ENCODE results near the gene EIF4A3. TPM values are rescaled to one million over a fixed set of nuclear protein-coding genes. Genes with fewer than 3 reads are reported as not detected.
A peak's percentile ranks its signal among the peaks of the same experiment; 100 is the strongest.

The EIF4A3 gene
- total RNA-seq, 1 donor from 2014 or later: 90.1 TPM

DNA sequence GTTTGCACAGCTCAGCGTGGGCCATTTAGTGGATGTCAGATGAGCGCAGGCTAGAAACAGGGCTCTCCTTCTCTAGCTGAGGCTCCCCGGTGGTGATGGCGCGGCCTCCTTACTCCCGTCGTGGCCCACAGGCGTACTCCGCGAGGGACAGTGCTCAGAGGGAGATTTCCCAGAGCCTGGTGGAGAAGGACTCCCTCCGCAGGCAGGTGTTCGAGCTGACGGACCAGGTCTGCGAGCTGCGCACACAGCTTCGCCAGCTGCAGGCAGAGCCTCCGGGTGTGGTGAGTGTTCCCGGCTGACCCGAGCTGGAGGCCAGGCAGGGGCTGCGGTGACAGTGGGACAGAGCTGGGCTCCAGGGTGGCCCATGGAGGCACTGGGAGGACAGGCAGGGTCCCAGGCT lies 44.3 kb upstream of the EIF4A3 start:
- intact Hi-C loops (cut with DNase I): no loop called here

DNA sequence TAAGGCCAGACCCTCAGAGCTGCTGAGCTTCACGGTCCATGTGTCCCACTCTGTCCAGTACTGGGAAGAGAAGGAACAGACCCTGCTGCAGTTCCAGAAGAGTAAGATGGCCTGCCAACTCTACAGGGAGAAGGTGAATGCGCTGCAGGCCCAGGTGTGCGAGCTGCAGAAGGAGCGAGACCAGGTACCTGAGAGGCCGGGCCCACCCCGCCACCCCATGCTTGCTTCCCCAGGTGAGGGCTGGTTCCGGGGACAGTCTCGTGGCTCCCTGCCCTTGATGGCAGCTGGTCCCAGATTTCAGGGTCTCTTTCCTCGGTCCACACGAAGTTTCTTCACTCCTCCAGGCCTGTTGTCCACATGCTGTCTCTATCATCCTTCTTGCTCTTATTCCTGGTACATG lies 43.8 kb upstream of the EIF4A3 start:
- no peaks in the 10 kb centered on the region for H3K27me3 ChIP-seq
- H3K4me1 ChIP-seq: peaks cover 28% of the 10 kb centered on the region

More for the DNA sequence above, 44.3 kb upstream of the EIF4A3 start:
- Histone ChIP-seq H3K27ac (no peak overlapping the region), H3K27me3 (no peaks in the 10 kb centered on the region), H3K4me3 (no peak overlapping the region), H3K4me1 (peaks cover 28% of the 10 kb centered on the region), H3K36me3 (no peaks in the 10 kb centered on the region), H3K9me3 (no peaks in the 10 kb centered on the region)
- DNase-seq (ENCODE audit: extremely low spot score in 2 of 2): no peak
- TF ChIP-seq POLR2A (IDR thresholded peaks at IDR 0.05) (no peak), POLR2AphosphoS5 (IDR thresholded peaks at IDR 0.05; ENCODE audit: insufficient read depth in 1 of 2, low read depth in 1 of 2) (no peak)
- TF ChIP-seq, protein P1, sequence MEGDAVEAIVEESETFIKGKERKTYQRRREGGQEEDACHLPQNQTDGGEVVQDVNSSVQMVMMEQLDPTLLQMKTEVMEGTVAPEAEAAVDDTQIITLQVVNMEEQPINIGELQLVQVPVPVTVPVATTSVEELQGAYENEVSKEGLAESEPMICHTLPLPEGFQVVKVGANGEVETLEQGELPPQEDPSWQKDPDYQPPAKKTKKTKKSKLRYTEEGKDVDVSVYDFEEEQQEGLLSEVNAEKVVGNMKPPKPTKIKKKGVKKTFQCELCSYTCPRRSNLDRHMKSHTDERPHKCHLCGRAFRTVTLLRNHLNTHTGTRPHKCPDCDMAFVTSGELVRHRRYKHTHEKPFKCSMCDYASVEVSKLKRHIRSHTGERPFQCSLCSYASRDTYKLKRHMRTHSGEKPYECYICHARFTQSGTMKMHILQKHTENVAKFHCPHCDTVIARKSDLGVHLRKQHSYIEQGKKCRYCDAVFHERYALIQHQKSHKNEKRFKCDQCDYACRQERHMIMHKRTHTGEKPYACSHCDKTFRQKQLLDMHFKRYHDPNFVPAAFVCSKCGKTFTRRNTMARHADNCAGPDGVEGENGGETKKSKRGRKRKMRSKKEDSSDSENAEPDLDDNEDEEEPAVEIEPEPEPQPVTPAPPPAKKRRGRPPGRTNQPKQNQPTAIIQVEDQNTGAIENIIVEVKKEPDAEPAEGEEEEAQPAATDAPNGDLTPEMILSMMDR (IDR thresholded peaks at IDR 0.05): no peak

DNA sequence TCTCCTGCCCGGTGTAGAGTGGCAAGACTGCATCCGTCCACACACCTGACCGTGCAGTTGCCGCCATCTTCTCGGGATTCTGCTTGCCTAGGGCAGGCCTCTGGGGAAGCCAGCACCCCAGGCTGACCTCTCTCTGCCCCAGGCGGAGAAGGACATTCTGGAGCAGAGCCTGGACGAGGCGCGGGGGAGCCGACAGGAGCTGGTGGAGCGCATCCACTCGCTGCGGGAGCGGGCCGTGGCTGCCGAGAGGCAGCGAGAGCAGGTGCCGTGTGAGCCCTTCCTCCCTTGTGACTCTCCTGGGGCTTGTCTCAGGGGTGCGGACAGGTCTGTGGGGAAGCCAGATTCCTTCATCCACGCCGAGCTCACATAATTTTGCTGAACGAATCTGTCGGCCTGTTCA lies 42.7 kb upstream of the EIF4A3 start:
- H3K4me1 ChIP-seq: peaks cover 28% of the 10 kb centered on the region
- no peaks in the 10 kb centered on the region for H3K36me3 ChIP-seq
- no peaks in the 10 kb centered on the region for H3K9me3 ChIP-seq
- no peak overlapping the region for H3K4me3 ChIP-seq
- TF ChIP-seq POLR2AphosphoS5 (IDR thresholded peaks at IDR 0.05; ENCODE audit: insufficient read depth in 1 of 2, low read depth in 1 of 2) (no peak), POLR2A (IDR thresholded peaks at IDR 0.05) (no peak)
- TF ChIP-seq, protein P1 (IDR thresholded peaks at IDR 0.05): no peak
- DNase-seq (ENCODE audit: extremely low spot score in 2 of 2): no peak
- no peak overlapping the region for H3K27ac ChIP-seq
- no peaks in the 10 kb centered on the region for H3K27me3 ChIP-seq
- intact Hi-C loops (cut with DNase I): no loop called here

More for the DNA sequence above, 43.8 kb upstream of the EIF4A3 start:
- no peak overlapping the region for H3K4me3 ChIP-seq
- H3K9me3 ChIP-seq: no peaks in the 10 kb centered on the region
- no peaks in the 10 kb centered on the region for H3K36me3 ChIP-seq
- intact Hi-C loops (cut with DNase I): no loop called here
- no peak for DNase-seq (ENCODE audit: extremely low spot score in 2 of 2)
- TF ChIP-seq POLR2AphosphoS5 (IDR thresholded peaks at IDR 0.05; ENCODE audit: insufficient read depth in 1 of 2, low read depth in 1 of 2) (no peak), POLR2A (IDR thresholded peaks at IDR 0.05) (no peak)
- TF ChIP-seq, protein P1 (IDR thresholded peaks at IDR 0.05): no peak
- no peak overlapping the region for H3K27ac ChIP-seq

DNA sequence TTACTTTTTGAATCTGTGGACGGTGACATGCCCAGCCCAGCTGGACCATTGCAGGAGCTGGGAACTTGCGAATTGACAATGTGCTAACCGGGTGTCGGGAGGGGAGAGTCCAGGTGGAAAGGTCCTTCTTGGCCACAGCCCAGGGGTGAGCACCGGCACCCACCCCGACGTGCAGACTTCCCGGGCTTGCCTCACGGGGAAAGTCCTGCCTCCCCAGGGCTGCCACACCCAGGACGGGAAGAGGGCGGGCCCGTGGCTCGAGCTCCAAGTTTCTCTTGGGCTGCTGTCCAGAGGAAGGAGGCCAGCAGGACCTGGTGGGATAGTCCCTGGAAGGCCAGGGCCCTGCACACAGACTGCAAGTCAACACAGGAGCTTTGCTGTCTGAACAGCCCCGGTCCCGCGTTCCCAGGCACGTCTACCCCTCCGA lies 40.6 kb upstream of the EIF4A3 start:
- TF ChIP-seq, protein P1 (IDR thresholded peaks at IDR 0.05): no peak
- peak in 1 of 2 donors; percentile 31 for TF ChIP-seq POLR2AphosphoS5 (IDR thresholded peaks at IDR 0.05; ENCODE audit: insufficient read depth in 1 of 2, low read depth in 1 of 2)
- TF ChIP-seq POLR2A (IDR thresholded peaks at IDR 0.05): no peak
- peak overlapping the region in 1 of 2 donors; percentile 9 for H3K4me3 ChIP-seq
- H3K27ac ChIP-seq: peak overlapping the region; percentile 28

DNA sequence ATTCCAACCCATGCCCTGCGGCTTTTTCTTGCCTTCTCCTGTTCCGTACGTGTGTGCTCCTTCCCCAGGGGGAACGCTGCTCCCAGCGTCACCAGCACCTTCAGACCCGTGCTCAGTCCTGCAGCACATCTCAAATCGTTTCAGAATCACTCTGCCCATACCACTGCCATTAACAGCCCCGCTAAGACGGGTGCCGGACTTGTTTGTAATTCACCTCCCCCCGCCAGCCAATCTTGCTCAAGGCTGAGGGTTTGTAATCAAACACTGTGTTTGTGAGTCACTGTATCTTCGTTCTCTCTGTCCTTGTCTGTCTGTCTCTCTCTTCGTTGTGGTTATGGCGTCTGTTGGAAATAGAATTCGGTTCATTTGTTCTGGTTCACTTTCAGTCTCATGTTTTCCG lies 40.2 kb upstream of the EIF4A3 start:
- intact Hi-C loops (cut with DNase I): no loop called here
- no peaks in the 10 kb centered on the region for H3K27me3 ChIP-seq
- peak overlapping the region in 1 of 2 donors; percentile 9 for H3K4me3 ChIP-seq
- peaks cover 24% of the 10 kb centered on the region for H3K4me1 ChIP-seq
- DNase-seq (ENCODE audit: extremely low spot score in 2 of 2): no peak
- no peaks in the 10 kb centered on the region for H3K9me3 ChIP-seq
- no peaks in the 10 kb centered on the region for H3K36me3 ChIP-seq
- peak overlapping the region; percentile 28 for H3K27ac ChIP-seq
- TF ChIP-seq POLR2AphosphoS5 (IDR thresholded peaks at IDR 0.05; ENCODE audit: insufficient read depth in 1 of 2, low read depth in 1 of 2) (no peak), POLR2A (IDR thresholded peaks at IDR 0.05) (no peak)
- TF ChIP-seq, protein P1 (IDR thresholded peaks at IDR 0.05): no peak

More for the DNA sequence above, 40.6 kb upstream of the EIF4A3 start:
- peaks cover 26% of the 10 kb centered on the region for H3K4me1 ChIP-seq
- no peaks in the 10 kb centered on the region for H3K36me3 ChIP-seq
- intact Hi-C loops (cut with DNase I): no loop called here
- no peak for DNase-seq (ENCODE audit: extremely low spot score in 2 of 2)
- H3K9me3 ChIP-seq: no peaks in the 10 kb centered on the region
- no peaks in the 10 kb centered on the region for H3K27me3 ChIP-seq

All from vagina (tissue), 2 donors.